Measurements from ENCODE around the gene UNC5B. TPM values are rescaled to one million over a fixed set of nuclear protein-coding genes. Genes with fewer than 3 reads are reported as not detected.
A peak's percentile ranks its signal among the peaks of the same experiment; 100 is the strongest.

Gene UNC5B
- polyA plus RNA-seq, 12 donors, result 8.2 to 17.6 (median 10.4) TPM; not detected in 1

DNA sequence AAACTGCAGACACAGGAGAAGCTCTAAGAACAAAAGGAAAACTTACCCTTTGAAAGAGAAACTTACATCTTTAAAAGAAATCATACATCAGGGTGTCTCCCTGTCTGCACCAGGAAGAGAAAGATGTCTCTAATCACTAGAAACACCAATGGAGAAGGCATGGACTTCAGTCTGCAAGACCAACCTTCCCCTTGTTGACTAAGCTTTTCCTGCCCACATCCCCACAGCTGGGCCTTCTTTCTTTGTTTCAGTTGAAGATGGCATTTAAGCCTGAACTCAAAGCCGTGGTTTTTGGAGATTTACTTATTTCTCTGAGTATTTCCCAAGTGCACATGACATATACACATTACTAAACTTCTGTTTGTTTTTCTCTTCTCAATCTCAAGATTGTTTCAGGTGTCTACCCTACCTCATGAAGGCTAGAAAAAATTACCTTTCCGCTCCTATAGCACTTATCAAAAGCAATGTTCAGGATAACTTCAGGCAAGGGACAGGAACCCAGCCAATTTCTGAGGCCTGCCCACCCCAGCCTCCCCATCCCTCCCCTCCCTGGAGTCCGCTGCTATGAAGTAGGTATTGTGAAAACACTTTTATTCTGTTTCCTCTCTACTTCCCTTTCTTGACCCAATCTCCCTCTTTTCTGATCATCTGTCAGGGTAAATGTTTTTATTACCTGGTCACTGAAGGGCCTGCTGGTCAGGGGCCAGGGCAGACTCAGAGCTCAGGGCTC lies 103.9 kb downstream of the UNC5B start:
- no peak for DNase-seq

DNA sequence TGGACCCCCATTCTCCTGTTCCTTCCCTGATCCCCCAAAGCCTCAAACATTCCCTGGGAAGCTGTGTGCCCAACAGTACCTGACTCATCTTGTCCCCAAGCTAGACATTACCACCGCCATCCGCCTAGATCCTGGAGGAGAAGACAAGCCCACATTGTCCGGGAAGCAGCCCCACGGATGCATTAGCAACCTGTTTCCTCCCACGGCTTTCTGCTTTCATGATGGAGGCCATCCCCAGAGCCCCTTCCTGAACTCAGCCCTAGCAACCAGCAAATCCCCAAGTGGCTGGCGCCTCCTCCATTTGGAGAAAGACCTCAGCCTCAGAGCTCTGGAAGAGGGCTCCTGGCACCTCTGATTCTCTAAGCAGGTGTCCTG lies 104.4 kb downstream of the UNC5B start:
- DNase-seq, result no peak

DNA sequence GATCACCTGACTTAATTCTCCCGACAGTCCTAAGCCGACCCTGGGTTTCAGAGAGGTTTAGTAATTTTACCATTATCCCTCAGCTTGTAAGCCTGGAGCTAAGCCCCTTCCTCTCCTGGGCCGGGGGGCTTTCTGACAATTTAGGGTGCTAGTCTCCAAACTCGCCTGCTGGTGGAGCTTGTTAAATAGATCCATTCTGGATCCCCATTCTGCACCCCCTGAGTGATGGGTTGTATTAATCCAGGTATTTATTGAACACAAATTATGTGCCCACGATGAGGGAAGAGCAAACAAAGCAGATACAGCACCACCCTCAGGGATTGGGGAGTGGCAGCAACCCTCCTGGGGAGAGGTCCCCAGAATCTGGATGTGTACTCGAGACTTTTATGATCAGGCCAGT lies 105.4 kb downstream of the UNC5B start:
- no peak for DNase-seq

DNA sequence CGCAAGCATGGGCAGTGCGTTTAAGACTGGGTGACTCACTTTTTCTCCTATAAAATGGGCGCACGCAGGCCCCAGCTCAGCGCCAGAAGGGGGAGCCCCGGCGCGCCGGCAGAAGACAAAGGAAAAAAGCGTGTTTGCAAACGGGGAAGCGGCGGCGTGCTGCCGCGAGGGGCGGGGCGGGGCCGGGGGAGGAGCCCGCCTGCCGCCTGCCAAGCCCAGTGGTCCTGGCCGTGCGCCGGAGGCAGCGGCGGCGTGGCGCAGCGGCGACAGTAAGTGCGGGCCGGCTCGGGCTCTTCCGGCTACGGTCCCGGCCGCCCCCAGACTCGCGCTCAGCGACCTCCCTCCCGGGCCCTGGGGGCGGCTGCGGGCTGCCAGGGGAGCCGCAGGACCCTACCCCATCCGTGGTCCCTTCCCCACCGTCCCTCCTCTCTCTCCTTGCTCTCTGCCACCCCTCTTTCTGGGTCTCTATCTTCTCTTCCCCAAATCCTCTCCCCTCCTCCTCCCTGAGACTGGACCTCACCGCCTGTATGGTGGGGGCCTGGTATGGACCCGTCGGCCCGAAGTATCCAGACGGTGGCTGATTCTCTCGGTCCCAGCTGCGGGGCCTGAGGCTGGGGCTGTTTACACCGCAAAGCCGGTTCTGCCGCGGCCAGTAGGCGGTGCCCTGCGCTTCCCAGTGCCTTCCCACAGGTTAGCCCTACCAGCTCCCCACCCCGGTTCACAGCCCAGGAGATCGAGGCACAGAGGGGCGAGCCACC lies 106.9 kb downstream of the UNC5B start, which contains the start of gene SLC29A3:
SLC29A3 (plus strand) TSS at position 218 of the 758 bp plus-strand sequence; CDS start at position 269, 51 bp downstream.
- DNase-seq, result peak; percentile 79

DNA sequence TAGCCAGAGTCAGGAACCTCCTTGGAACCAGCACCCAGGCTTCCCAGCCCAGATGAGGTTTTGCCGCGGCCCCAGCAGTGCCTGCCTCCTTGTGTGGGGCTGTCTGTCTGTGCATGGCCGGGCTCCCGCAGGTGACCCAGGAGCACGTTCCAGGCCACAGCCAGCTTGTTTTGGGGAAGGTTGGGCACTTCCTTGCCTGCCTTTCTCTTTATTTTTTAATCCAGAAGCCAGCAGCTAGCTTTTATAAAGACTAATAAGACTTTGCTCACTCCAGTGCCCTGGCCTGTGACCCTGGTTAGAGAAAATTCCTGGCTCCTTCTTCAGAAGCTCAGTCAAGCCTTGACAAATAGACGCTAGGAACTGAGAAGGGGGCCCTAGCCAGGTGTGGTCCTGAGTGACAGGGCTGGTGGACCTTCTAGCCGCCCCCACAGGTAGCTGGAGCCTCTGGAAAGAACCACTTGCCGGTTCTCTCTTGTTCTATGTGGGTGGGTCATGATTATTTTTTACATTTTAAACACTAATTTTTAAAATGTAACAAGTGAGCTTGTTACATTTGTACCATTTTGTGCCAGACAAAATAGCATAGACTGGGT lies 107.5 kb downstream of the UNC5B start:
- no peak for DNase-seq

DNA sequence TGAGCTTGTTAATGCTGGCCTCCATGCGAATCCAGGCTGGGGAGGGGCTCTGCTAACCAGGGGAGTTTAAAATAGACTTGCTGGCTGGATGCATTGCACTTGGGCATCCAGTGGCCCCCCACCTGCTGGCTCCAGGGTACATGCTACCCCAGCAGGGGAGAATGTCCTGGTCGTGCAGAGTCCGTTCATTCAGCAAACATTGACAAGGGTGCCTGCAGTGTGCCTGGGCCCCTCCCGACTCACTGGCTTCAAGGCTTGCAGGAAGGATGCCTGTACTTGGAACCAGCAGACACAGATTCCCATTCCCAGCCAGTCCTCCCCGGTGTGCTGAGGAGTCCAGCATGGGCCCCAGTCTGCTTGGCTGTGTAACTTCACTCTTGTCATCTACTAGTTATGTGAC lies 108.2 kb downstream of the UNC5B start:
- DNase-seq, result no peak

DNA sequence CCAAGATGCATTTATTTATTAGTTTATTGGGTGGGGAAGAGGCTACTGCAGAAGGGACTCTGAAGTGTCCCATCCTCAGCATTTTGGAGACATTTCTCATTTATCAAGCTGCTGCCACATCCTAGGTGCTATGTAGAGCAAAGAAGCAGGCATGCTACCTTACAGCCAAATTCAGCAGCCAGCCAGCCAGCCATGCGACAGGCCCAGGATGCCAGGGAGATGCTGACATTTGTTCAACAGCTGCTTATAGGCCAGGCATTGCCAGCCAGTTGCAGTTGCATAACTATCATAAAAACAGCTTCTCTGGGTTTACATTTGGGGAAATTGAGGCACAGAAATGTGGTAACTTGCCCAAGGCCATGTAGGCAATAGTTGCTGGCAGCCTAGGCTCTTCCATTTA lies 109.0 kb downstream of the UNC5B start:
- DNase-seq, result no peak

DNA sequence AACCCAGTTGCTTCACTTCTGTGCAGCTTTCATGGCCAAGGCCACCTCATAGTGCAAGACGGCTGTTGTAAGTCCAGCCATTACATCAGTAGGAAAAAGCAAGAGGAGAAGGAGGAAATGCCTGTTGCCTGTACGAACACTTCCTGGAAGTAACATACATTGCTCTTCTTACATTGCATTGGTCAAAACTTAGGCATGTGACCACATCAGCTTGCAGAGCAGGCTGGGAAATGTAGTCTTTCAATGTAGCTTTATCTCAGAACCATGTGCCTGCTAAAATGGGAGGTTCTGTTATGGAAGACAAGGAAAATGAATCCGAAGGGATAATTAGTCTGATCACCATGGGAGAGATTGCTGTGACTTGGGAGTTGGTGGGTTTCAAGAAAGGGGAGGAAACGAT lies 111.0 kb downstream of the UNC5B start:
- DNase-seq, result no peak

DNA sequence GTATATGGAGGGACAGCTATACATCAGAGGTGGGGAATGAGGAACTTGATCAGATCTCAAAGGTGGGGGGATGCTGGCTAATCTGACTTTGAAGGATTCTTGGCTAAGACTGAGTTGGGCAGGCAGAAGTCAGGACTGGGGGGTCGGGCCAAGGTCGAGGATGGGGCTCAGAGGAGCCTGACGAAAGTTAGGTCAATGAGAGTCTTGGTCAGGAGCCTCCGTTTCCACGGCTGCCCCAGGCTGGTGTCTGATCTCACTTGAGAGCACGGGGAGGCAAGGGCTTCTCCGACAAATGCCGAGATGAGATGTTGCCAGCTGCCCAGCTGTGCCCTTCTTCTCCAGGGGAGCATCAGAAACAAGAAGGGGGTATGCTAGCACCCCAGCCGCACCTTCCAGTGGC lies 112.4 kb downstream of the UNC5B start:
- no peak for DNase-seq

DNA sequence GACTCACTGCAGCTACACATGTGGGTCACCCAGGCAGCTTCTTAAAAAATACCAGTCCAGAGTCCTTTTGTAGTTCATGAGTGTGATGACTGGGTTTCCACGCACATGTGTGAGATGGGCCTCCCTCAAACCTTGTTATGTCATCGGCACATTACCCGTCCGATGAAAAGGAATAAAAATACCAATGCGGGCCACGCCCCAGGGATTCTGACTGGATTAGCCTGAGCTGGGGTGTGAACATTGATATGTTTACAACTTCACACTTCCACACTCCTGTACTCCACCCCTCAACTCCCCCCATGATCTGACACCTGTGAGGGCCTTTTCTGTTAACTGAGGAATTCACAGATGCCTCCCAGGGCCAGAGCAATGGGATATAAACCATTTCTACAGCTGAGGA lies 112.9 kb downstream of the UNC5B start:
- no peak for DNase-seq

DNA sequence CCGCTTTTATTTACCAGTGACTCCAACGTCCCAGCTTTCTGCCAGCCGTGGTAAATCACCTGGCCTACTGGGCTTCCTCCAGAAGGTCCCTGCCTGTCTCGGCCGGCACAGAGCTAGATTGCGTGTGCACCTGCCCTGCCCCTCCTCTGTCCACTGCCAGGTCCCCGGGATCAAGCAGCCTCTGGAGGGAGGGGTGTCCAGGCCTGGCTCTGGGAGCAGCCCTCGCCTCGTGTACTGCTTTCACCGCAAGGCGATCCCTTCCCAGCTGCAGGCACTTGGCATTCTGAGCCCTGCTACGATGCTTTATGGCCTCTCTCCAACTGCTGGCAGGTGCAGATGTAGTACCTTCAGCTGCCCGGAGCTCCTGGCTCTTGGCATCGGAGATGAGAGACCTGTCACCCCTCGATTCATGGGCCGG lies 114.1 kb downstream of the UNC5B start:
- no peak for DNase-seq

DNA sequence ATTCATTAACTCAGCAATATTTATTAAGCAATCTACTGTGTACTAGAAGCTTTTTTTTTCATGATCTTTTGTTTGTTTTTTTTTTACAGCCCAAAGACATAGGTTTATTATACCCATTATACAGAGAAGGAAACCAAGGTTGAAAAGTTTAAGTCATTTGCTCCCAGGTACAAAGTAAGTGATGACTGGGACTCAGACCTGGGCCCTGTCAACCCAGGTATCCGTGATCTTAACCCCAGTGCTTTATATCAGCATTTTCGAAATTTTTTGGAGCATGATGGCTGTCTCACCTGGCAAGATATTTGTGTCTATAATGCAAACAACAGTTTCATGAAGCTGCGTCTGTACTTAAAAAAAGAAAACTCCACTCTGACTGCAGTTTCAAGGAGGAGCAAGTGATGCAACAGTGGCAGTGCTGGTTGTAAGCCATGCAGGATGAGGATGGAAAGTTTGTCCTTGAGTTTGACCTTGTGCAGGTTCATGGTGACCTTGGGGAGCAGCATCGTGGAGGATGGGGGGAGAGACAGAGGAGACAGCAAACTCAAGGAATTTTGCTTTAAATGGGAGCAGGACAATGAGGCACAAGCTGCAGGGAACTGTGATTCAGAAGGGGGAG lies 118.5 kb downstream of the UNC5B start:
- DNase-seq, result no peak

DNA sequence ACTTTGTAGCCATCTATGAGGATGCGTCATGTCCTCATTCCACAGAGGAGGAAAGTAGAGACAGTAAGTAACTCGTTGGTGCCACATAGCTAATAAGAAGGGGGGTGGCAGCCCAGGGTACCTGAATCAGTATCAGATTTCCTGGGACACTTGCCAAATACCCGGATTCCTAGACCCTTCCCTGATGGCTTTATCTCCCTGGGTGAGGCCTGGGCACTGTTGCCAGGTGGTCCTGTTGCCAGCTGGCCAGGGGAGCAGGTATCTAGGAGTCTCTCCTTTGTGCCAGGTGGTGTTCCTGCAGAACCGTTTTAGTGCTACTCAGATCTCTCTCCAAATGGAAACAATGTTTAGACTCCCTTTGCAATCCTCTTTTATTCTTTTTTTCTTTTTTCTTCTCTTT lies 119.4 kb downstream of the UNC5B start:
- no peak for DNase-seq

DNA sequence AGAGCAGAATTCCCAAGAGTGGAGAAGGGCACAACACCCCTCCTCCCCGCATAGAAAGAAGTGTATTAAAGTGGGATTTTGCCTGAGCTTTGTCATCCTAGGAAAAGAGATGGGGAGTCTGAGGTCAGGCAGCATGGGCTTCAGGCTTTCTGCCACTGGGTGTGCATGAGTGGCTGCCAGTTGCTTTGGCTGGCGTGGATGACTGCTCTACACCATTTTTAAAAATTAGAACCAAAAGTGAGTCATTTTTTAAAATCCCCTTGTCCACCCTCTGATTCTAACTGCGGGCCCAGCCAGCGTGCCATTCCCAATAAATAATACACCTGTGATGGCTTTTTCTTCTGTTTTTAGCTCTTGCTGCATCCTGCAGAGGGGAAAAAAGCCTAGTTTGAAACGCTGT lies 120.1 kb downstream of the UNC5B start:
- DNase-seq, result no peak

DNA sequence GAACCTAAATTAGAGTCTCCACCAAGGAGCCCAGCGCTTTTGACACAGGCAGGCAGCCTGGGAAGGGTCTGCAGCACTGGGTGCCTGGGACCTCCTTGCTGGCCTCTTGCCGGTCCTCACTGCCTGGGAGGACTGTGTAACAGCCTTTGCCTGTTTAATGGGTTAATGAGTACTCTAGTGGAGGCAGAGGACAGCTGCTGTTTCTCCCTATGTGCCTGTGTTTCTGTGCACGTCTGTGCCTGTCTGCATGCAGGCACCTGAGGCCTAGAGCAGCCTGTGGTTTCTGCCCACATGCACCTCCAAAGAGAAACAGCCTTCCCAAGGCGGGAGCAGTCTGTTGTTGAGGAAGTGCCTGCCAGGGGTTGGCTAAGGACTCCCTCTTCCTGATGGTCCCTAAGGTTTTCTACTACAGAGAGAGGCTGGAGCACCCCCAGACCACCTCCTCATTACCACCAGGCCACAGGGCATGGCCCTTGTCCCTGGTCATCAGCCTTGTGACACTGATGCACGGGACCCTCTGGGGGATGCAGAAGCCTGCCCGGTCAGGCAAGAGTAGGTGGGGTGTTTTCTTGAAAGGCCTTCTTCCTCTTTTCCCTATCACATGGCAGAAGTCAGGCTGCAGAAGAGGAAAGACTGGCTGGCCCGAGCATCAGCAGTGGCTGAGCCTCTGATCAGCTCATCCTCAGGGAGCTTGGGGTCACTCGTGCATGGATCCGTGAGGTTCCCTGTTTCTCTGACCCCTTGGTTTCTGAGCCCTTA lies 120.9 kb downstream of the UNC5B start:
- no peak for DNase-seq

DNA sequence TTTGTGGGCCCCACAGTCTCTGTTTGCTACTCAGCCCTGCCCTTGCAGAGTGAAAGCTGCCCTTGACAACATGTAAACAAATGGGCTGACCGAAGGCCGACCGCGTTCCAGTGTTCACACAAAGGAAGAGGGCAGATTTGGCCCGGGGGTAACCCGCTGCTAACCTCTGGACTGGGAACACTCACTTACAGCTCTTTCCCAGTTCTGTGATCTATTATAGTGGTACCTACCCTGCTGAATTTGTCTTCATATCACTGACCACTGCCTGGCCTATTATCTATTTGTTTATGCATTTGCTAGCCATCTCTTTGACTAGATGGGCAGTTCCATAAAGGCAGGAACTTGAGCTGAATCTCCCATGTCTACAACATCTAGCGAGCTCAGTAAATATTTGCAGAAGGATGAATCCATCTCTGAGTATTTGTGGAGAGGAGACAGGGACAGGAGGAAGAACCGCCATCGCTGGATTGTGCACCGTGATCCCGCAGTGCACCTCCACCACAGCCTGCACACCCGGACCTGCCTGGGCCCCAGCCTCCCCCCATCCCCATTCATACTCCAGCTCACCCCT lies 121.9 kb downstream of the UNC5B start:
- no peak for DNase-seq

DNA sequence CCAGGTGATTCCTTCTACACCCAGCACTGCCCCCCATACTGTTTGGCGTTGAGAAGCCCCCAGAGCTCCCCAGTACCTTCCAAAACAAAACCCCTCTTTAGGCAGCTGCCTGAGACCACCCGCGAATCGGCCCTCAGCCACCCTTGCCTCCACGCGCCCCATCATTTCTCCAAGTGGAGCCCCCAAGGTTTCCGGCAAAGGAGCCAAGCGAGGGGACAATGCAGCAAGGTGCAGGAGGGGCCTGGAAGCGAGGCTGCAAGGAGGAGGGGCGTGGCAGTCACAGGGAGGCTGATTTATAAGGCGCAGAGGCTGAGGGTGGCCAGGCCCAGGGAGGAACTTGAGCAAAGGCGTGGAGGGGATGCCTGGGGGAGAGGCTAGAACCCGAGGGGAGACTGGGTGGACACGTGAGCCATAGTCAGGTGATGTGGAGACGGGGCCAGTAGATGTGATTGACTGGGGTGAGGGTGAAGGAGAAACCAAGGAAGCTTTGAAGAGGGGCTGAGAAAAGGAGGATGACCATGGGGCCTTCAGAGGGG lies 122.9 kb downstream of the UNC5B start:
- DNase-seq, result no peak

DNA sequence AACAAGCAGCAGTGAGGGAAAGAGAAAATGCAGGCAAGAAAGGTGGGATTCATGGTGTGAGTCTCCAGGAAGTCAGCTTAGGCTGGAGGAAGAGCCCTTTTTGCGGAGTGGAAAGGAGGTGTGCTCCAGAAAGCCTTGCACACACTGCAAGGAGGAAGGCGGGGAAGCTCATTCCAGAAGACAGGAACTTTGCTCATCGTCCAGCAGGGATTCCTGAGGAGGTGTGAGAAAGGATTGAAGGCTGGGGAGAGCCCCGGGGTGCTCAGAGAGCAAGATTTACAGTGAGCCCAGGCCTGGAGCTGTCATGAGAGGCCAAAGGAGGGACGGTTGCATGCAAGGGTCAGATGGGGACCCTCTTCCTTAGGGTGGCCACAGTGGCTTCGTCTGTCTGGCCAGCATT lies 124.3 kb downstream of the UNC5B start:
- no peak for DNase-seq

DNA sequence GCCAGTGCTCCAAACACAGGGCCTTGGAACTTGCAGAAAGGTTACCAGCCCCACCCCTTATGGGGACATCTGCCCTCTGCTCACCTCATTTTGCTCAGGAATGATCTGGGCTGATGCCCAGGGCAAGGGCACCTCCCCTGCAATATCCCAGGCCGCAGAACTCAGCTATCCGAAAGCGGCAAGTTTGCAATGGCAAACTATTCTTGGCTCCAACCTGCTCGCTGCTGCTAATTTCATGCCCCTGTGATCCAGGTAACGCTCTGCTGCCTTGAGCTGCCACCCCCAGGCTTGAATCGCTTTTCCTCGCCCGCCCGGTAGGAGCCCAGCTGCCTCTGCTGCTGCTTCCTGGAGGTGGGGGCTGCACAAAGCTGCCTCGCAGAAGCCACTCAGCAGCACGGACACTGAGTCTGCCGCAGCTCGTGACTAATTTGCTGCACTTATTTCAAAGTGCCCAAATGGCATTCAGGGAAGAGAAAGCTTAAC lies 124.9 kb downstream of the UNC5B start:
- DNase-seq, result no peak

DNA sequence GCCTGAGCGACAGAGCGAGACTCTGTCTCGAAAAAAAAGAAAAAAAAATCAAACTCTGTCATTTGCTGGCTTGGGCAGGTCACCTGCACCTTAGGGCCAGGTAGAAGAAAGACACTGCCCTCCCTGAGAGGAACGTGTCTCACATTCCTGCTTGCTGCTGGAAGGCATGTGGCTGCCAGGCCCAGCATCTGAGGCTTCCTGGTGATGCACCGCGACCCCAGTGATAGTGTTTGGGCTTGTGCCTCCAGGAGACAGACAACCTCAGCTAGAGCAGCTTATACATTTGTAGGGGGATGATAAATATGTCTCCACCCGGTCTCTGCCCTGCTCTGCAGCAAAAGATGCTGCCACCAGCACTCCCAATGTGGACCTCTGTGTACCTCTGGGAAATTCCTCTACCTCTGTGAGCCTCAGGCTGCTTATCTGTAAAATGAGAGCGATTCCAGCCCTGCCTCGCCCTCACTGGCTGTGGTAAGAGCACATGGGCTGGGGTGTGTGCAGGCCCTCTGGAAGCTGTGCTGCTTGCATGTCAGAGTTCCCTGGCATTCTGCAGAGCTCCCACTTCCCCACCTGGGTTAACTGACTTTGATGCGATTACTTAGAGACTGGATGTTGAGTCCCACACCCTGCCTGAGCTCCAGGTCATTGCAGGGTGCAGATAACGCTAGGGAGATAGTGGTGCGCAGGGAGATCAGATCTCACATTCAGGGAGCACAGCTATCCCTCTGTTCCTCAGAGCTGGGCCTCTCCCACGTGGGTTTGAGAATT lies 126.5 kb downstream of the UNC5B start:
- DNase-seq, result no peak

All from muscle of arm (tissue), 12 donors.